Loucy (cell line): Measurements from ENCODE around the gene LINGO3.

Experiments used
- EZH2phosphoT487 ChIP-seq: fragments of 200-600 bp; IDR thresholded peaks from 2 replicates; pipeline ENCODE4 v1.6.1; 2018; ENCODE audit warnings: antibody characterized with exemption, mild to moderate bottlenecking, moderate library complexity, borderline replicate concordance
- TF ChIP-seq, protein P1 (sequence below): fragments of 200-600 bp; sonication (generic); conservative IDR thresholded peaks from 2 replicates; pipeline ENCODE4 v1.5.1; 2014; ENCODE audit warnings: mild to moderate bottlenecking, antibody characterized with exemption, low read length

DNA sequence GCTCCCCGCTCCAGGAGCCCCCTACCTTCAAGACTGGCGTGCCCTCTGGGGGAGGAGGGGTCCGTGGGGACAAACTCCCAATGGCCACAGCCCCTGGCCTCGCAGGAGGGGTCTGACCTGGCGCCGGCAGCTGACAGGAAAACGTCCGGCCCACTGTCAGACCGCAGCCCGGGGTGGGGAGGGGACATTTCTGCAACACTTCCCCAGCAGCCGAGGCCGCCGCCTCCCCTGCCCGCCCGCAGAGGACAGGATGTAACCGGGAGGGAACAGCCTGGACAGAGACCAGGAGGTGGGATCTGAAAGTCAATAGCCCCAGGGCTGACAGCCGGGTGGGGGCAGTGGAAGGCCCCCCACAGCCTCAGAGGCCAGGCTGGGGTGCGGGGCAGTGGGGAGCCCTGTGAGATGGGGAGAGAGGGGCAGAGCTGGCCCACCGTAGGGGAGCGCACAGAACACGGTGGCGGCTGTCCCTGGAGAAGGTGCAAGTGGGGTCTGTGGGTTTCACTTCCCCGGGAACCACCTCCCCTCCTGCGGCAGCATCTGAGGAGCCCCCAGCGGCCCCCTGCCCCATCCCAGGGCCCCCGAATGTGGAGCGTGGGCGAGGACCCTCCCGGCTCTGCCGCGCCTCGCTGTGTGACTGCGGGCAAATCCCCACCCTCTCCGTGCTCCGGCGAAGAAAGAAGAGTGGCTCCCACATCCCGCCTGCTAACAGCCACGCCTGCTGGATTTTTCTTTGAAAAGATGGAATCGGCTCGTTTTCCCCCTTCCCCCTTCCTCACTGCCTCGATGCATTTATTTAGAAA is 25.7 kb downstream of the LINGO3 start, which contains the start of gene PEAK3:
- TF ChIP-seq, protein P1, sequence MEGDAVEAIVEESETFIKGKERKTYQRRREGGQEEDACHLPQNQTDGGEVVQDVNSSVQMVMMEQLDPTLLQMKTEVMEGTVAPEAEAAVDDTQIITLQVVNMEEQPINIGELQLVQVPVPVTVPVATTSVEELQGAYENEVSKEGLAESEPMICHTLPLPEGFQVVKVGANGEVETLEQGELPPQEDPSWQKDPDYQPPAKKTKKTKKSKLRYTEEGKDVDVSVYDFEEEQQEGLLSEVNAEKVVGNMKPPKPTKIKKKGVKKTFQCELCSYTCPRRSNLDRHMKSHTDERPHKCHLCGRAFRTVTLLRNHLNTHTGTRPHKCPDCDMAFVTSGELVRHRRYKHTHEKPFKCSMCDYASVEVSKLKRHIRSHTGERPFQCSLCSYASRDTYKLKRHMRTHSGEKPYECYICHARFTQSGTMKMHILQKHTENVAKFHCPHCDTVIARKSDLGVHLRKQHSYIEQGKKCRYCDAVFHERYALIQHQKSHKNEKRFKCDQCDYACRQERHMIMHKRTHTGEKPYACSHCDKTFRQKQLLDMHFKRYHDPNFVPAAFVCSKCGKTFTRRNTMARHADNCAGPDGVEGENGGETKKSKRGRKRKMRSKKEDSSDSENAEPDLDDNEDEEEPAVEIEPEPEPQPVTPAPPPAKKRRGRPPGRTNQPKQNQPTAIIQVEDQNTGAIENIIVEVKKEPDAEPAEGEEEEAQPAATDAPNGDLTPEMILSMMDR = no peak
- TF ChIP-seq EZH2phosphoT487 = no peak
